SH-SY5Y (cell line): ENCODE data around the gene EPB41L3.

Experiments
- GATA2 ChIP-seq: IDR thresholded peaks from 2 replicates; pipeline ENCODE4 v1.6.1; 2011; ENCODE audit warnings: mild to moderate bottlenecking, low read depth, low read length
- GATA3 ChIP-seq: IDR thresholded peaks from 2 replicates; pipeline ENCODE4 v1.6.1; 2011; ENCODE audit warnings: low read depth, mild to moderate bottlenecking, low read length, moderate library complexity

- no peak for TF ChIP-seq GATA3
- no peak for TF ChIP-seq GATA2
Observed at GRCh38 chr18:5510135-5510846, 33.5 kb downstream of the EPB41L3 start.
